Stimulated activated naive B cell treated with anti-CD40 and anti-IgM and Interleukin-4, amounts not matched to agents 10 μg/mL and 1 μg/mL and 100 μg/mL, for 72 hours (primary cell): Measurements from ENCODE around the gene GNGT1.
A peak's percentile ranks its signal among the peaks of the same experiment; 100 is the strongest.
"Not testable (repeated sequence)": the region's sequence is repeated elsewhere in the genome, so short reads cannot be mapped to it uniquely, and the experiment has no call there.

ENCODE experiments used
- ATAC-seq, 2 donors: fragments of 150-1000 bp; cut with Tn5 transposase; replicated peaks; 2 replicates each; pipeline ENCODE4 v1.10.0; 2021; ENCODE audit warnings: moderate library complexity in 1 of 2
- DNase-seq: peaks from one replicate; pipeline ENCODE4 v3.0.0; 2021
- H3K27ac Mint-ChIP-seq: one replicate; pipeline ENCODE4 v1.8.0; 2022; ENCODE audit warnings: mild to moderate bottlenecking, mixed read lengths
- H3K27me3 Mint-ChIP-seq, 2 donors: one replicate each; pipeline ENCODE4 v1.8.0; 2022; ENCODE audit warnings: mixed read lengths in 2 of 2
- H3K36me3 Mint-ChIP-seq, 2 donors: one replicate each; pipeline ENCODE4 v1.8.0; 2022; ENCODE audit warnings: mixed read lengths in 2 of 2, mild to moderate bottlenecking in 1 of 2
- H3K4me1 Mint-ChIP-seq, 2 donors: one replicate each; pipeline ENCODE4 v1.8.0; 2022; ENCODE audit warnings: mixed read lengths in 2 of 2, mild to moderate bottlenecking in 1 of 2
- H3K4me3 Mint-ChIP-seq, 2 donors: one replicate each; pipeline ENCODE4 v1.8.0; 2022; ENCODE audit warnings: mild to moderate bottlenecking in 2 of 2, mixed read lengths in 2 of 2, moderate library complexity in 1 of 2
- H3K9me3 Mint-ChIP-seq, 2 donors: one replicate each; pipeline ENCODE4 v1.8.0; 2022; ENCODE audit warnings: mixed read lengths in 2 of 2, mild to moderate bottlenecking in 1 of 2

The GNGT1 gene

GRCh38 chr7:93890041-93890463, 16.3 kb upstream of the GNGT1 start:
- peak; percentile 63 to 65 for ATAC-seq
- Mint-ChIP-seq H3K27me3 (peaks cover 46 to 48% of the 10 kb centered on the region in 2 donors), H3K4me3 (peak overlapping the region; percentile 92 to 93)

GRCh38 chr7:93890464-93891068, 15.8 kb upstream of the GNGT1 start, which contains the start of gene TFPI2:
TFPI2 (minus strand) TSS chr7:93890753; CDS start chr7:93890678, 75 bp downstream.
- DNase-seq (peak; percentile 18), ATAC-seq (peak; percentile 71 to 77)
- H3K4me1 Mint-ChIP-seq: peaks cover 8 to 19% of the 10 kb centered on the region in 2 donors
- H3K9me3 Mint-ChIP-seq: no peaks in the 10 kb centered on the region
- H3K27me3 Mint-ChIP-seq: peaks cover 46 to 48% of the 10 kb centered on the region in 2 donors
- peaks cover 2% of the 10 kb centered on the region in 2 donors for H3K36me3 Mint-ChIP-seq
- H3K27ac Mint-ChIP-seq: peak within 1 kb of the TSS; percentile 90
- peak within 1 kb of the TSS; percentile 92 to 93 for H3K4me3 Mint-ChIP-seq

More at GRCh38 chr7:93890041-93890463, 16.3 kb upstream of the GNGT1 start:
- peak; percentile 2 for DNase-seq
- Mint-ChIP-seq H3K27ac (peak overlapping the region; percentile 90), H3K36me3 (peaks cover 2% of the 10 kb centered on the region in 2 donors), H3K4me1 (peaks cover 8 to 19% of the 10 kb centered on the region in 2 donors), H3K9me3 (no peaks in the 10 kb centered on the region)

- Mint-ChIP-seq H3K36me3 (peaks cover 0 to 2% of the 10 kb centered on the region in 2 donors), H3K4me1 (peaks cover 8 to 17% of the 10 kb centered on the region in 2 donors), H3K27ac (no peak overlapping the region), H3K4me3 (no peak overlapping the region), H3K9me3 (no peaks in the 10 kb centered on the region), H3K27me3 (peaks cover 37 to 56% of the 10 kb centered on the region in 2 donors)
- no peak for DNase-seq
- no peak for ATAC-seq
These were observed 11.9 kb upstream of the GNGT1 start for GRCh38 chr7:93894426-93894825.

GRCh38 chr7:93894966-93895640, 11.3 kb upstream of the GNGT1 start:
- Mint-ChIP-seq H3K27ac (no peak overlapping the region), H3K9me3 (no peaks in the 10 kb centered on the region), H3K4me3 (no peak overlapping the region), H3K27me3 (peaks cover 37 to 58% of the 10 kb centered on the region in 2 donors), H3K4me1 (peaks cover 4 to 12% of the 10 kb centered on the region in 2 donors), H3K36me3 (peaks cover 0 to under 1% of the 10 kb centered on the region in 2 donors)
- DNase-seq (no peak), ATAC-seq (no peak)

- Mint-ChIP-seq H3K4me1 (peaks cover 0 to 7% of the 10 kb centered on the region in 2 donors), H3K27me3 (peaks cover 32 to 52% of the 10 kb centered on the region in 2 donors), H3K27ac (no peak overlapping the region), H3K9me3 (no peaks in the 10 kb centered on the region), H3K4me3 (no peak overlapping the region), H3K36me3 (no peaks in the 10 kb centered on the region)
- ATAC-seq (no peak), DNase-seq (no peak)
These were observed 10.3 kb upstream of the GNGT1 start for GRCh38 chr7:93895859-93896600.

- Mint-ChIP-seq H3K4me3 (no peak overlapping the region), H3K9me3 (no peaks in the 10 kb centered on the region), H3K27ac (no peak overlapping the region), H3K36me3 (no peaks in the 10 kb centered on the region), H3K4me1 (peaks cover 0 to 7% of the 10 kb centered on the region in 2 donors), H3K27me3 (peaks cover 28 to 37% of the 10 kb centered on the region in 2 donors)
- DNase-seq (no peak), ATAC-seq (no peak)
These were observed 8.7 kb upstream of the GNGT1 start for GRCh38 chr7:93897680-93898079.

GRCh38 chr7:93902777-93903423, 3.5 kb upstream of the GNGT1 start:
- no peaks in the 10 kb centered on the region for H3K9me3 Mint-ChIP-seq
- peaks cover 18 to 29% of the 10 kb centered on the region in 2 donors for H3K27me3 Mint-ChIP-seq
- H3K4me1 Mint-ChIP-seq: no peaks in the 10 kb centered on the region
- no peak overlapping the region for H3K27ac Mint-ChIP-seq
- DNase-seq (no peak), ATAC-seq (no peak)
- no peak overlapping the region for H3K4me3 Mint-ChIP-seq
- H3K36me3 Mint-ChIP-seq: no peaks in the 10 kb centered on the region

GRCh38 chr7:93910076-93910994, 4.0 kb downstream of the GNGT1 start:
- Mint-ChIP-seq H3K9me3 (no peaks in the 10 kb centered on the region), H3K27me3 (peaks cover 6 to 13% of the 10 kb centered on the region in 2 donors), H3K4me1 (no peaks in the 10 kb centered on the region), H3K4me3 (no peak overlapping the region), H3K27ac (no peak overlapping the region), H3K36me3 (no peaks in the 10 kb centered on the region)
- ATAC-seq: no peak
- no peak for DNase-seq

GRCh38 chr7:93911242-93911641, 4.9 kb downstream of the GNGT1 start:
- DNase-seq, H3K4me1 Mint-ChIP-seq, H3K27ac Mint-ChIP-seq, H3K4me3 Mint-ChIP-seq, H3K36me3 Mint-ChIP-seq, H3K9me3 Mint-ChIP-seq, ATAC-seq: not testable (repeated sequence)
- peaks cover 6 to 13% of the 10 kb centered on the region in 2 donors for H3K27me3 Mint-ChIP-seq

- H3K4me3 Mint-ChIP-seq, DNase-seq, H3K36me3 Mint-ChIP-seq, H3K4me1 Mint-ChIP-seq, ATAC-seq, H3K9me3 Mint-ChIP-seq, H3K27ac Mint-ChIP-seq: not testable (repeated sequence)
- H3K27me3 Mint-ChIP-seq: peaks cover 6 to 13% of the 10 kb centered on the region in 2 donors
These were observed 5.3 kb downstream of the GNGT1 start for GRCh38 chr7:93911661-93912060.

GRCh38 chr7:93913197-93913596, 6.8 kb downstream of the GNGT1 start:
- H3K9me3 Mint-ChIP-seq: no peaks in the 10 kb centered on the region
- H3K27me3 Mint-ChIP-seq: peaks cover 1 to 10% of the 10 kb centered on the region in 2 donors
- no peaks in the 10 kb centered on the region for H3K36me3 Mint-ChIP-seq

GRCh38 chr7:93914581-93915066, 8.3 kb downstream of the GNGT1 start:
- H3K27me3 Mint-ChIP-seq: peaks cover 0 to 9% of the 10 kb centered on the region in 2 donors
- no peaks in the 10 kb centered on the region for H3K4me1 Mint-ChIP-seq
- no peak for DNase-seq
- H3K9me3 Mint-ChIP-seq: no peaks in the 10 kb centered on the region
- no peak for ATAC-seq
- no peak overlapping the region for H3K27ac Mint-ChIP-seq
- H3K36me3 Mint-ChIP-seq: no peaks in the 10 kb centered on the region
- H3K4me3 Mint-ChIP-seq: no peak overlapping the region

More at GRCh38 chr7:93913197-93913596, 6.8 kb downstream of the GNGT1 start:
- DNase-seq: no peak
- ATAC-seq: peak in 1 of 2 donors; percentile 29
- no peaks in the 10 kb centered on the region for H3K4me1 Mint-ChIP-seq
- no peak overlapping the region for H3K27ac Mint-ChIP-seq
- no peak overlapping the region for H3K4me3 Mint-ChIP-seq

- H3K4me3 Mint-ChIP-seq, H3K27ac Mint-ChIP-seq, H3K9me3 Mint-ChIP-seq, ATAC-seq, H3K4me1 Mint-ChIP-seq, H3K36me3 Mint-ChIP-seq, H3K27me3 Mint-ChIP-seq, DNase-seq: not testable (repeated sequence)
These were observed 9.0 kb downstream of the GNGT1 start for GRCh38 chr7:93915206-93915842.
